Measurements from ENCODE around the gene PUS7L. TPM values are rescaled to one million over a fixed set of nuclear protein-coding genes. Genes with fewer than 3 reads are reported as not detected.

Gene PUS7L
- total RNA-seq, 1 donor from 2014 or later, result 11.6 TPM

GRCh38 chr12:43669373-43669772, 89.2 kb downstream of the PUS7L start:
- no peak for DNase-seq (ENCODE audit: extremely low read depth, low read depth, low spot score)

Other genes starting within 250 kb of the PUS7L start
- not detected in 2 replicates for gene ADAMTS20, start 206.6 kb downstream of the PUS7L start, total RNA-seq
- gene IRAK4, start 161 bp upstream of the PUS7L start, total RNA-seq, result 12.3 and 16.4 TPM in 2 replicates
- 85.6 and 90.3 TPM in 2 replicates for gene TWF1, start 47.5 kb upstream of the PUS7L start, total RNA-seq
- 8.5 and 12.0 TPM in 2 replicates for gene TMEM117, start 77.3 kb upstream of the PUS7L start, total RNA-seq